ENCODE results near the gene JHY.

Gene JHY

DNA sequence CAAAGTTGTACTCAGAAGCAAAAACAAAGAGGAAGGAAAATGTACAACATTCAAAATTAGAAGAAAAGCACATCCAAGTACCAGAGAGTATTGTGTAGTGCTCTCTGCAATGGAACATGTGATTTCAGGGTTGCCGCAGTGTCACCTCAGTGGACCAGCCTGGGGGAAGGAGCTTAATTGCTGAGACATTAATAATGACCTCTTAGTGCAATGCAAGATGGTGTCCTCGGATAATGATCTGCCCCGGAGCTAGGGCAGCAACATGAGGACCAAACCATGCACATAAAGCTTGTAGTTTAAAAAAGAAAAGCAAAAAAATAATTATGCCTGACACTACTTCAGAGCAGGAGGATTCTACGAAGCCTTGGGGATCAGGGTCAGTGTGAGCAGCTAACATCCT, 11.3 kb upstream of the JHY start:
- no peak for DNase-seq (ENCODE audit: low read depth)
- H3K4me3 ChIP-seq (ENCODE audit: low read depth, low read length), result no peak overlapping the region
- TF ChIP-seq, protein P1, sequence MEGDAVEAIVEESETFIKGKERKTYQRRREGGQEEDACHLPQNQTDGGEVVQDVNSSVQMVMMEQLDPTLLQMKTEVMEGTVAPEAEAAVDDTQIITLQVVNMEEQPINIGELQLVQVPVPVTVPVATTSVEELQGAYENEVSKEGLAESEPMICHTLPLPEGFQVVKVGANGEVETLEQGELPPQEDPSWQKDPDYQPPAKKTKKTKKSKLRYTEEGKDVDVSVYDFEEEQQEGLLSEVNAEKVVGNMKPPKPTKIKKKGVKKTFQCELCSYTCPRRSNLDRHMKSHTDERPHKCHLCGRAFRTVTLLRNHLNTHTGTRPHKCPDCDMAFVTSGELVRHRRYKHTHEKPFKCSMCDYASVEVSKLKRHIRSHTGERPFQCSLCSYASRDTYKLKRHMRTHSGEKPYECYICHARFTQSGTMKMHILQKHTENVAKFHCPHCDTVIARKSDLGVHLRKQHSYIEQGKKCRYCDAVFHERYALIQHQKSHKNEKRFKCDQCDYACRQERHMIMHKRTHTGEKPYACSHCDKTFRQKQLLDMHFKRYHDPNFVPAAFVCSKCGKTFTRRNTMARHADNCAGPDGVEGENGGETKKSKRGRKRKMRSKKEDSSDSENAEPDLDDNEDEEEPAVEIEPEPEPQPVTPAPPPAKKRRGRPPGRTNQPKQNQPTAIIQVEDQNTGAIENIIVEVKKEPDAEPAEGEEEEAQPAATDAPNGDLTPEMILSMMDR (IDR thresholded peaks at IDR 0.05; ENCODE audit: control insufficient read depth, extremely low read depth, insufficient read depth), result no peak

DNA sequence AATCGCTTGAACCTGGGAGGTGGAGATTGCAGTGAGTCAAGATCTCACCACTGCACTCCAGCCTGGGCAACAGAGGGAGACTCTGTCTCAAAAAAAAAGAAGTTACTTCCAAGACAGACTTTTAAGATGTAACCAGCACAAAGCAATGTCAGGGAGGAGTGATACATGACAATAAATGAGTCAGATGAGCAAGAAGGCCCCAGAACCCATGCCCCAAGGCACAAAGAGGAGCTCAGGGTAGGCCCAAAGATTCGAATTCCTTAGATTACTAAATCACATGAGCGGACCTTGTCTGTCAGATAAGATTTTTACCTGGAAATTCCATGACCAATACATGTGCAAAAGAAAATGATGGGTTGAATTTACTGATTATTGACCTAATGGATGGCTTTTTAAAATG, 10.5 kb upstream of the JHY start:
- DNase-seq (ENCODE audit: low read depth), result no peak
- TF ChIP-seq, protein P1 (IDR thresholded peaks at IDR 0.05; ENCODE audit: control insufficient read depth, extremely low read depth, insufficient read depth), result no peak
- no peak overlapping the region for H3K4me3 ChIP-seq (ENCODE audit: low read depth, low read length)

DNA sequence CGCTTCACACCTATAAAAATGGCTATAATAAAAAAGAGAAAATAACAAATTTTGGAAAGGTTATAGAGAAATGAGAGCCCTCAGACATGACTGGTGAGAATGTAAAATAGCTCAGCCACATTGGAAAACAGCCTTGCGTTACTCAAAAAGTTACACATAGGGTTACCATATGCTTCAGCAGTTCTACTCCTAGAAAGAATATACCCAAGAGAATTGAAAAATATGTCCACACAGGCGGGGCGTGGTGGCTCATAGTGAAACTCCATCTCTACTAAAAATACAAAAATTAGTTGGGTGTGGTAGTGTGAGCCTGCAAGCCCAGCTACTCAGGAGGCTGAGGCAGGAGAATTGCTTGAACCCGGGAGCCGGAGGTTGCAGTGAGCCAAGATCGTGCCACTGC, 7.6 kb upstream of the JHY start:
- TF ChIP-seq, protein P1 (IDR thresholded peaks at IDR 0.05; ENCODE audit: control insufficient read depth, extremely low read depth, insufficient read depth), result no peak
- no peak for DNase-seq (ENCODE audit: low read depth)
- H3K4me3 ChIP-seq (ENCODE audit: low read depth, low read length), result no peak overlapping the region

DNA sequence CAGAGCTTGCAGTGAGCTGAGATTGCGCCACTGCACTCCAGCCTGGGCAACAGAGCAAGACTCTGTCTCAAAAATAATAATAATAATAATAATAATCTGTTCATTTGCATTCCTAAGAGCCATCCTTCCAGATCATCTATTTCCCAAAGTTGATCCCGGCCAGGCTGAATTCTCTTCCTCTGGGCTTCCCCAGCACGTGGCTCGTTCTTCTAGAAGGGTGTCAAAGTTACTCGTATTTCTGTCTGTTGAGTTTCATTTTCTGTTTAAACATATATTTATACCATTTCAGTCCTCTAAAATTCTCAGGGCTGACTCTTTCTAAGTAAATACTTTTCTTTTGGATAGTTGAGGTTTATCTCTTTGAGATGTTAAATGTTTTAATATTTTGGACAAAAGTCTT, 4.8 kb upstream of the JHY start:
- TF ChIP-seq, protein P1 (IDR thresholded peaks at IDR 0.05; ENCODE audit: control insufficient read depth, extremely low read depth, insufficient read depth), result no peak
- H3K4me3 ChIP-seq (ENCODE audit: low read depth, low read length), result no peak overlapping the region
- DNase-seq (ENCODE audit: low read depth), result no peak

DNA sequence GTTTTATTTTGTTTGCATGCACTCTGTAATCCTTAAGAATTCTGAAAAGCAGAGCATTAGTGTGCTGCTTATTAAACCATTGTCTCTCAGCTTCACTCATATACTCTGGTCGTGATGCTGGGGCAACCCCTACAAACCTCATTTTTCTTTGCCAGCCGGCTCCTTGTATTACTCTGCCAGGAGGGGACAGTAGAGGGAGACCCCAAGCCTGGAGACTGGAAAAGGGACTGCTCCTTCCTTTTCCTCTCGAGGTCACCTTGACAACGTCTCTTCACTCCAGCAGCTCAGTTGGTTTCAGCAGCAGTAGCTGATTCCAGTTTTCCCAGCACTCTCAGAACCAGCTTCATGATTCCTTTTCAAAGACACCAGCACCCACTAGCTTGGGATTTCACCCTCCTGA, 2.8 kb upstream of the JHY start:
- TF ChIP-seq, protein P1 (IDR thresholded peaks at IDR 0.05; ENCODE audit: control insufficient read depth, extremely low read depth, insufficient read depth), result no peak
- DNase-seq (ENCODE audit: low read depth), result no peak
- no peak overlapping the region for H3K4me3 ChIP-seq (ENCODE audit: low read depth, low read length)

DNA sequence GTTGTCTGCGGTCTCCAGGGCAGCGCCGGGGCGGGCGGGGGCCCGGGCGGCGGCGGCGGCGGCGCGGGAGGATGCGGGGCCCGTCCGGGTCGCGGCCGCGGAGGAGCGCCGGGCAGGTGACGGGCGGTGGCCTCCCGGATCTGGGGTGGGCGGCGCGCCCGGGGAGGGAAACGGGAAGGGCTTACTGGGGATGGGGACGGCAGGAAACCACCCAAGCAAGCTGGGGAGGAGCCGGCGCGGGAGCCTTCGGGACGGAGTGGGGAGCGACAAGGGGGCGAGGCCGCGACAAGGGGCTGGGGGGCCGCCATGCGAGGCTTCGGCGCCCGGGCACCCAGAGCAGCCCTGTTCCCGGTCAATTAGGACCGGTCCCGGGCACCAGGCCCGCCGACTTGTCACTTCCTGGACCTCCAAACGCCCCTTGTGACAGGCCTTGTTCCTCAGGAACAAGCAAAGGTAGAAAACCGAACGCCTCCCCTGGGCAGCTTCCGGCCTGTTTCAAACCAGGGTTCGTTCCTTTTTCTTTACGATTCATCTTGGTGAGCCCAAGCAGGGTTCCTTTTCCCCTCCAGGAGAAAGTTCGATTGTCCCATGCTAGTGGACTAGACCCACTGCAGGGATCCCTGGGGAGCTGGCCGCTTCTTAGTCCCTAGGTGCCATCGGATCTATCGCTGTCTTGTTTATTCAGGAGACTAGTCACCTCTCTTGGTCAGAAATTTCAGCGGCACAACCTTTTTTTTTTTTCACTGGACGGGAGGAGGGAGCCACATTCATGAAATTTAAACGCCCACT, 492 bp downstream of the JHY start:
- no peak for DNase-seq (ENCODE audit: low read depth)
- TF ChIP-seq, protein P1 (IDR thresholded peaks at IDR 0.05; ENCODE audit: control insufficient read depth, extremely low read depth, insufficient read depth), result no peak
- H3K4me3 ChIP-seq (ENCODE audit: low read depth, low read length), result no peak overlapping the region

DNA sequence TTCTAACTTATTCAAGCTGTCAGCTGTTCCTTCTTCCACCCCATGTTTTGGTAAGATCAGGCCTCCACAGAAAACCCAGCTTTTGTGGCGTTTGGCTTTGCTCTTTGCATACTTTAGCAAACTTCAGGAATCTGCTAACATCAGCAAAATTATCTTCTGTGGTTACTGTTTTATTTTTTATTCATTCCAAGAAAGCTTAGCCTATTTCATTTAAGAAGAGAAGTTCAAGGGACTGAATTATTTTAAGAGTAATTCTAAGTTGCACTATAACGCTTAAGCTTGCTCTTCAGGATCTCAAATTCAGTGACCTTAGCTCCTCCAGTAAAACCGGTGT, 1.1 kb downstream of the JHY start:
- no peak for DNase-seq (ENCODE audit: low read depth)
- TF ChIP-seq, protein P1 (IDR thresholded peaks at IDR 0.05; ENCODE audit: control insufficient read depth, extremely low read depth, insufficient read depth), result no peak
- no peak overlapping the region for H3K4me3 ChIP-seq (ENCODE audit: low read depth, low read length)
